Measurements from ENCODE around the gene IRF3.

The IRF3 gene

GRCh38 chr19:49642492-49643035, 23.1 kb downstream of the IRF3 start:
- TF ChIP-seq CTCF (IDR thresholded peaks at IDR 0.05) (no peak), ZFX (IDR thresholded peaks at IDR 0.05; ENCODE audit: borderline replicate concordance) (no peak)
- H3K27ac ChIP-seq, result peak overlapping the region; percentile 83

- TF ChIP-seq CTCF (IDR thresholded peaks at IDR 0.05) (no peak), ZFX (IDR thresholded peaks at IDR 0.05; ENCODE audit: borderline replicate concordance) (no peak)
- peak within 1 kb of the TSS; percentile 83 for H3K27ac ChIP-seq
Observed at GRCh38 chr19:49641688-49642491, 23.8 kb downstream of the IRF3 start, which contains the start of gene SCAF1. SCAF1 (plus strand) TSS chr19:49642209; CDS start chr19:49645027, 2,818 bp downstream.

GRCh38 chr19:49640113-49640898, 25.4 kb downstream of the IRF3 start, which contains the start of gene RRAS:
RRAS (minus strand) TSS chr19:49640143; CDS start chr19:49640098, 45 bp downstream.
- TF ChIP-seq CTCF (IDR thresholded peaks at IDR 0.05), result no peak
- TF ChIP-seq ZFX (IDR thresholded peaks at IDR 0.05; ENCODE audit: borderline replicate concordance), result no peak
- peak within 1 kb of the TSS; percentile 83 for H3K27ac ChIP-seq

- no peak for TF ChIP-seq CTCF (IDR thresholded peaks at IDR 0.05)
- no peak for TF ChIP-seq ZFX (IDR thresholded peaks at IDR 0.05; ENCODE audit: borderline replicate concordance)
- H3K27ac ChIP-seq, result peak overlapping the region; percentile 83
Observed at GRCh38 chr19:49639401-49640112, 26.1 kb downstream of the IRF3 start.

GRCh38 chr19:49637821-49638738, 27.6 kb downstream of the IRF3 start:
- TF ChIP-seq ZFX (IDR thresholded peaks at IDR 0.05; ENCODE audit: borderline replicate concordance) (no peak), CTCF (IDR thresholded peaks at IDR 0.05) (no peak)
- peak overlapping the region; percentile 83 for H3K27ac ChIP-seq
